Activated CD8-positive, alpha-beta memory T cell treated with anti-CD3 and anti-CD28 coated beads, Interleukin-2, amount 50 U/mL, for 48 hours (primary cell): ENCODE measurements around the gene PRRT2.
"Not testable (repeated sequence)": the region's sequence is repeated elsewhere in the genome, so short reads cannot be mapped to it uniquely, and the experiment has no call there.

Experiments
- DNase-seq: peaks from one replicate; pipeline ENCODE4 v3.0.0-alpha.2; 2020

PRRT2 gene

GRCh38 chr16:29812754-29813643, 1.0 kb downstream of the PRRT2 start:
- DNase-seq, result no peak

- no peak for DNase-seq
Measured at GRCh38 chr16:29813644-29814562, 1.9 kb downstream of the PRRT2 start.

GRCh38 chr16:29814592-29814991, 2.6 kb downstream of the PRRT2 start:
- DNase-seq, result no peak

GRCh38 chr16:29815032-29815721, 3.2 kb downstream of the PRRT2 start:
- DNase-seq, result peak; percentile 76

GRCh38 chr16:29815793-29816693, 4.0 kb downstream of the PRRT2 start, which contains the start of gene PAGR1:
Gene PAGR1 (plus strand): TSS chr16:29816152. CDS start chr16:29816526, 374 bp downstream.
- DNase-seq, result peak; percentile 98

- DNase-seq, result peak; percentile 84
Measured at GRCh38 chr16:29816694-29817441, 4.9 kb downstream of the PRRT2 start.

- no peak for DNase-seq
Measured at GRCh38 chr16:29818082-29818481, 6.1 kb downstream of the PRRT2 start.

- no peak for DNase-seq
Measured at GRCh38 chr16:29819506-29819905, 7.5 kb downstream of the PRRT2 start.

- peak; percentile 83 for DNase-seq
Measured at GRCh38 chr16:29820271-29820701, 8.3 kb downstream of the PRRT2 start, which contains the start of gene MVP. Gene MVP (plus strand): TSS chr16:29820462. CDS start chr16:29830550, 10,088 bp downstream.

- DNase-seq, result peak; percentile 74
Measured at GRCh38 chr16:29820730-29821642, 9.0 kb downstream of the PRRT2 start.

- no peak for DNase-seq
Measured at GRCh38 chr16:29821643-29822115, 9.7 kb downstream of the PRRT2 start.

- DNase-seq, result no peak
Measured at GRCh38 chr16:29824589-29825144, 12.7 kb downstream of the PRRT2 start.

- peak; percentile 73 for DNase-seq
Measured at GRCh38 chr16:29825145-29826044, 13.4 kb downstream of the PRRT2 start.

GRCh38 chr16:29826342-29826695, 14.3 kb downstream of the PRRT2 start:
- no peak for DNase-seq

GRCh38 chr16:29830774-29831173, 18.8 kb downstream of the PRRT2 start:
- DNase-seq, result no peak

GRCh38 chr16:29831490-29831889, 19.5 kb downstream of the PRRT2 start:
- DNase-seq, result no peak

- not testable (repeated sequence) for DNase-seq
Measured at GRCh38 chr16:29833219-29833618, 21.2 kb downstream of the PRRT2 start.

- no peak for DNase-seq
Measured at GRCh38 chr16:29834079-29834478, 22.1 kb downstream of the PRRT2 start.
